Measurements from ENCODE around the gene COL26A1.
"Not testable (repeated sequence)": the region's sequence is repeated elsewhere in the genome, so short reads cannot be mapped to it uniquely, and the experiment has no call there.

COL26A1 gene

DNA sequence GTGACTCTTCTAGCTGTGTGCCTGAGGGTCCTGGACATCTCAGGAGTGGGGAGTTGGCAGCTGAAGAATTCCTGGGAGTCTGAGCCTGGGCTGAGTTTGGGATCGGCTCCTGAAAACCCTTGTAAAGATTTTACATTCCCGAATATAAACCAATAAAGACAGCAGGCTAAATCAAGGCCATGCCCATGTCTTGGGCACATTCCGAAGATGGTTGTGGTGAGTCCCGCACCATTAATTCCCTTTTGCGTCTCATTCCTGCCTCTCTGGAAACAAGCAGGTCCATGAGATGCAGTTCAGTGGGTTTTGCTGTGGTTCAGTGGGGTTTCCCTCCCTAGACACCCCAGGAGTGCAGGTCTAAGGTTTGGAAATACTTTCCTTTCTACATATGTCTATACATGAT is 90.9 kb downstream of the COL26A1 start:
- no peak for DNase-seq

DNA sequence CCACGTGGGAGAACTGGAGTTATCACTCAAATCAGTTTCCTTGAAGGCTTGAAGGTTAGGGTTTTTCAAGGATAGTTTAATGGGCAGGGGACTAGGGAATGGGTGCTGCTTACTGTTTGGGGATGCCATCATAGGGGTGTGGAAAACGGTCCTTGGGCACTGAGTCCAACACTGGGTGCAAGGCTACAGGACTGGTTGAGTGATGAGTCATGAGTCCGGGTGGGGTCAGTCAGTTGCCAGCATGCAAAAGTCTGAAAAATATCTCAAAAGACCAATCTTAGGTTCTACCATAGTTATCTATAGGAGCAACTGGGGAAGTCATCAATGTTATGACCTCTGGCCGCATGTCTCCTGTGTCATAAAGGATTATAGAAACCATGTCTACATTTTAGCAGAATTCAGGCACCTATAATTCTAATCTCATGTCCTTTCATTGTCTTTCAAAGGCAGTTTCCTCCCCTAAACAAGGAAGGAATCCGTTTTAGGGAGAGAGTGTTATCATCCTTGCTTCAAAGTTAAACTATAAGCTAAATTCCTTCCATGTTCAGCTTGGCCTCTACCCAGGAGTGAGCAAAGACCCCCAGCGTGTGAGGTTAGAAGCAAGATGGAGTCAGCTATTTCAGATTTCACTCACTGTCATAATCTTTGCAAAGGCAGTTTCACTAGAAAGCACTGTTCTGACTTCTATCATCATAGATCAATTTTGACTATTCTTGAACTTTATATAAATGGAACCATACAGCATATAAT is 94.5 kb downstream of the COL26A1 start:
- DNase-seq: no peak

DNA sequence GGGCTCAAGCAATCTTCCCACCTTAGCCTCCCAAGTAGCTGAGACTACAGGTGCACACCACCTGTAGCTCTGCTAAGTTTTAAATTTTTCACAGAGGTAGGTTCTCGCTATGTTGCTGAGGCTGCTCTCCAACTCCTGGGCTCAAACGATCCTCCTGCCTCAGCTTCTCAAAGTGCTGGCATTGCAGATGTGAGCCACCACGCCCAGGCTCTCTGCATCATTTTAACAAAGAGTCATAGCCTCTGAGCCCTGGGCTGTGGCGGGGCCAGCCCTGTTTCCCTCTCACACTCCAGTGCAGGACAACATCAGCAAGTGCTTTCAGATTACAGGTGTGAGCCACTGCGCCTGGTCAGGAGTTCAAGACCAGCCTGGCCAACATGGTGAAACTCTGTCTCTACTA is 102.5 kb downstream of the COL26A1 start:
- no peak for DNase-seq

DNA sequence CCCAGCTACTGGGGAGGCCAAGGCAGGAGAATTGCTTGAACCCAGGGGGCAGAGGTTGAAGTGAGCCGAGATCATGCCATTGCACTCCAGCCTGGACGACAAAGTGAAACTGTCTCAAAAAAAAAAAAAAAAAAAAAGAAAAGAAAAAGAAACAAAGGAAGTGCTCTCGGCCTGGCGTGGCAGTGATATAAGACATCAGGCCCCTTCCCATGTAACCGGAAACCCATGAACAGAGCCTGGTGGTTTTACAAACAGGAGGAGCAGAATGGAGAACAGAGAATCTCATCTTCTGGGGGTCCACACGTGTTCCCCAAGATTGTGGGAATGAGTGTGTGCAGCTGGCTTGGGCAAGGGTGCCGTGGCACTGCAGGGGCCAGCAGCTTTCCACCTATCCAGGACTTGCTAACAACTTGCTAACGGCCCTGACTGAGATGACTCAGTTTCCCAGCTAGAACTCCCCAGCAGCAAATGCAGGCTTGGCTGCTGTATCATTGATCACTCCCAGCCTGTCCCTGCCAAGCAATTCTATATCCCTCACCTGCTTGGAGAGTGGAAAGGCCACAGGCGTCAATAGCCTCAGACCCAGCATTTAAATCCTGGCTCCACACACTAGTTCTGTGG is 103.0 kb downstream of the COL26A1 start:
- no peak for DNase-seq

DNA sequence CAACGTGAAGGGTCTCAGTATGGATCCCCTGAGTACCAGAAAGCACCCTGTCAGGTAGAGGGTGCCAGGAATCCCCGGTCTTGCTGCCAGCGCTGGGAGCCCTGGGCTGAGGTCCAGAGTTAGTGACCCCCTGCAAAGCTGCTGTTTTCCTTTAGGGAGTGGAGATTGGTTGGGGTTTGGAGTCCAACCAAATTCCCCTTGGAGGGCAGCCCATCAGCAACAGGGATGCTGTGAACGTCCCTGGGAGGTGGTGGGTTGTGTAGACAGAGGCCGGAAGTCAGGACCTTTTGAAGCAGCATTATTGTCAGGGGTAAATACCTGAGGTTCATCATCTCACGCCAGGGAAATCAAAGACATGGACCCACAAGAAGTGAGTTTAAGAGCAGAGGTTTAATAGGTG is 104.2 kb downstream of the COL26A1 start:
- DNase-seq: no peak

DNA sequence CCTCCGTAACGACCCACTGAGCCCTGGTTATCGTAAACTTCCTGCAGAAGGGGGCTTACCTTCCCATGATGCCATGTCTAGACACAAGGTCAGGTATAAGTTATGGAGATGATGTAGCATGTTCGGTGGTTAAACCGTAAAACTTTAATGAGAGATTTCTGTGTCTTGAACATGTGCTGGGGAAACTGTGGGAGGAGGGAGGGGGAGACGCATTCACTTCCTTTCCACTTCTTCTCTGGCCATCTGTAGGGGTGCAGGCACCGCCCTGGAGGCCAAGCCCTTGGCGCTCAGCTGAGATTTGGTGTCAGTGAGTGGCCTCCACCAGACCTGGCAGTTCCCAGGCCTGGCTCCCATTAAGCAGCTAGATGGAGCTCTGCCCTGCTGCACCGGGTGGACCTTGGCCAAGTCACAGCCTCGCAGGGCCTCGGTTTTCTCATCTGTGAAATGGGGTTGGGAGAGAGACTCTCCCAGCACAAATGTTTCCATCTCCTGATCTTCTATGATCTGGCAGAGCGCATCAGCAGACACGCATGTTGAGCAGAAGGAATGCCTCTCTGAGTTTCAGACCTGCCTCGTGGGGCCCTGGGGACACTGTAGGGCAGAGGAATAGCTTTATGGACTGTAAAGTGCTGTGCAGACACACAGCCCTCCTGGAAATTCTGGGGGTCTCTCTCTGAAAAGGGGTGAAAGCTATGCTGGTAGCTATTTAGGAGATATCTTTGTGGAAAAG is 106.0 kb downstream of the COL26A1 start:
- DNase-seq: no peak

DNA sequence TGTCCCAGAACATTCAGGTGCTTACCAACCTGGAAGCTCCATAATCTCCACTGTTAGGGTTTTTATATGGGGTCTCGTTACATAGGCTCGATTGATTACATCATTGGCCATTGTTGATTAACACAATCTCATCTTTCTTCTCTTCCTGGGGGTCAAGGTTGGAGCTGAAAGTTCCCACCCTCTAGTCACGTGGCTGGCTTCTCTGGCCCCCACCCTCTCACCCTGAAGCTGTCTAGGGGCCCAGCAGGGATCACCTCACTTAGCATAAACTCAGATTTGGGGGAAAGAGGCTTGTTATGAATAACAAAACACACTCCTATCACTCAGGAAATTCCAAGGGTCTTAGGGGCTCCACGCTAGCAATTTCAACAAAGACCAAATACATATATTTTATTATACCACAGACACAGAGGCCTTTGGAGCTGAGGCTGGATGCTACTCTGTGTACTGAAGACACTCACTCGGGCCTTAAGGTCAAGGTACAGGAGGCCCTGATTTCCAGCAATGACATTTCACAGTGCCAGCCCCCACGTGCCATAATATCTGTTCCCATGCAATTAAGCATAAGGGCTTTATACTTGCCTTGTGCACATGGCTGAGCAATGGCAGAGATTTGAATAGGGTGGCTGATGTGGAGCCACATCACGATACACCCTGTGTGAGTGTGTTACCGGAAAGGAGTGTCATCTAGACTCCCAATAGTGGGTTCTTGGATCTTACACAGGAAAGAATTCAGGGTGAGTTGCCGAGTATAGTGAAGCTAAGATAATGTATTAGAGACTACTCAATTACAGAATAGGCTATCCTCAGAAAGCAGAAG is 108.2 kb downstream of the COL26A1 start:
- no peak for DNase-seq

DNA sequence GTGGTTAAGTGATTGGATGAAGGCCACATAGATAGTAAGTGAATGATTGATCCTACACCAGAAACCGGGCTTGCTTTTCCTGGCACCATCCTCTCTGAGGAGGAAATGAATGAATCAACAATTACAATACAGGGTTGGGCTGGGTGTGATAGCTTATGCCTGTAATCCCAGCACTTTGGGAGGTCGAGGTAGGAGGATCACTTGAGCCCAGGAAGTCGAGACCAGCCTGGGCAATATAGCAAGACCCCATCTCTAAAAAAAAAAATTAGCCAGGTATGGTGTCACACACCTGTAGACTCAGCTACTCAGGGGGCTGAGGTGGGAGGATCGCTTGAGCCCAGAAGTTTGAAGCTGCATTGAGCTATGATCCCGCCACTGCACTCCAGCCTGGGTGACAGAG is 111.5 kb downstream of the COL26A1 start:
- DNase-seq: no peak

DNA sequence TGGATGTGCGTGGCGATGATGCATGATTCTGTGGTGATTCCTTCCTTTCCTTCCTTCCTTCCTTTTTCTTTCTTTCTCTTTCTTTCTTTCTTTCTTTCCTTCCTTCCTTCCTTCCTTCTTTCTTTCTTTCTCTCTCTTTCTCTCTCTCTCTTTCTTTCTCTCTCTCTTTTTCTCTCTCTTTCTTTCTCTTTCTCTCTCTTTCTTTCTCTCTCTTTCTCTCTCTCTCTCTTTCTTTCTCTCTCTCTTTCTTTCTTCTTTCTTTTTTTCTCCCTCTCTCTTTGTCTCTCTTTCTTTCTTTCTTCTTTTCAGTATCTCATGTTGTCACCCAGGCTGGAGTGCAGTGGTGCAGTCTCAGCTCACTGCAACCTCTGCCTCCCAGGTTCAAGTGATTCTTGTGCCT is 113.0 kb downstream of the COL26A1 start:
- DNase-seq: not testable (repeated sequence)

DNA sequence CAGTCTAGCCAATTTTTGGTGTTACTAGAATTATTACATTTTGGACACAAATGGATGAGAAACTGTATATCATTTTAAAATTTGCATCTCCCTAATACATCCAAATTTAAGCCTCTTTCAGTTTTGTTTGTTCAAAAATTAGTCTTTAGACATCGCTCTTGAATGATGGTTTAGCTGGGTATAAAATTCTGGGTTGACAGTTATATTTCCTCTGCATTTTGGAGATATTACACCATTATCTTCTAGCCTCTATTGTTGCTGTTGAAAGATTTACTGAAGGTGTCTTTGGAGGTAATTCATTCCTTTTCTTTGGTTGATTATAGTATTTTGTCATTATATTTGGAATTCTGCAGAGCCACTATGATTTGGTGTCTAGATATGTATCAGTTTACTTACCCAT is 116.5 kb downstream of the COL26A1 start:
- DNase-seq: no peak

DNA sequence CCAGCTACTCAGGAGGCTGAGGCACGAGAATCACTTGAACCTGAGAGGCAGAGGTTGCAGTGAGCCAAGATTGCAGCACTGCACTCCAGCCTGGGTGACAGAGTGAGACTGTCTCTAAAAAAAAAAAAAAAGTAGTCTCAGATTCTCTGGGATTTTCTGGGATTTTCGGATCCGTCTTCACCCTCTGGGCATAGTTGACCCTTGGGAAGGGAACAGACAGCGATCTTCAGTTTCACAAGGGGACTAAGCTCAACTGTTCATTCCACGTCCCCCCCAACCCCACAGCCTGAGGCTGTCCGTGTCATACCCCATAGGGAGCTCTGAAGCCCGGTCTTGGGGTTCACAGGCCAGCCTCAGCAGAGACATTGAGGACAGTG is 123.4 kb downstream of the COL26A1 start:
- DNase-seq: not testable (repeated sequence)

DNA sequence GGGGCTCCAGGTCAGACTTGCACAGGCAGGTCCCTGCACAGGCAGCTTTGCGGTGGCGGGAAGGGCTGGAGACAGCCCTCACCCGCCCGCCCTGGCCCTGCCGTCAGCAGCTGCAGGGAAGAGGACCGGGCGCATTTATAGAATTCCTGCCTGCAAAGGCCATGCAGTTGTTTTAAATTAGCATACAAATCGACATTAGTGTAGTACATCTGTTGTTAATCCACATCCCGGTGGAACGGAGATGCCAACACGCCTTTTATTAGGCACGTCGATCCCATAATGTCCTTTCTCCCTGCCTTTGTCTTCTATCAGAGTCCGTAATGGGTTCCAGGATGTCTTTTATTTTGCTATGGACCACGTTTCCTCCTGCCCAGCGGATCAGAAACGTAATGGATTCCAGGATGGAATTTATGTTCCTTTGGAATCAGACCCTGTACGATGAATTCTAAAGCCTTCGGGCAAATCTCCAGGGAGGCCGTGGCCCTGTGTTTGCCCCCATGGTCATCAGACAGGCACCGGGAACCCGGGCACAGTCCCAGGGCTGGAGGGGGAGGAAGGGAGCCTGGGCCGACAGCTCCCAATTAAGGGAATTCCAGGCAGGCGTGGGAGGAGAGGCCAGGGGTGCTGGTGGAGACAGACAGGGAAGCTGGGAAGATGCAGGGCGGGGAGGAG is 123.9 kb downstream of the COL26A1 start:
- no peak for DNase-seq

DNA sequence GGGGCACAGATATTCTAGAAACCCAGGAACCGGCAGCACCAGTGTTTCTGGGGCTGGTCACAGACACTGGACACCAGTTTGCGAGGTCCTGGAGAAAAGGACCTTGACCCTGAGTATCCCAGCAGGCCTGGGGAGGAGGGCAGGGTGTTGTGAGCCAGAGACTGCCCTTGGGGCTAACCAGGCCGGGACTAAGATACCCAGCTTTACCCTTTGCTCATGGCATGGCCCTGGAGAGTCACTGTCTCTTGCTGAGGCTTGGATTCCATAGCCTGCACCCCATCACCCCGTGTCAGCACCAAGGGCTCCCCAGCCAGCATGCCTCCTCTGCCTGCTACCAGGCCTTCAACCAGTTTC is 124.4 kb downstream of the COL26A1 start:
- no peak for DNase-seq

DNA sequence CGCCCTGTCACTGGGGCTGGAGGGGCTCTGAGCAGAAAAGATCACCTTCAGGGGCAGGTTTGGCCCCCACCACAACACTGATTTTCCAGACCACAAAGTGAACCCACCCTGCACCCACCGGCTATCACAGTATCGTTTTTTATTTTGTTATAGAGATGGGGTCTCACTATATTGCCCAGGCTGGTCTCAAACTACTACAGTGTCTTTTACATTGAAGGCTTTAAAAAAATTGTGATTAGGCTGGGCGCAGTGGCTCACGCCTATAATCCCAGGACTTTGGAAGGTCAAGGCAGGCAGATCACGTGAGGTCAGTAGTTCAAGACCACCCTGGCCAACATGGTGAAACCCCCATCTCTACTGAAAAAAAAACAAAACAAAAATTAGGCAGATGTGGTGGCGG is 125.1 kb downstream of the COL26A1 start:
- DNase-seq: no peak

DNA sequence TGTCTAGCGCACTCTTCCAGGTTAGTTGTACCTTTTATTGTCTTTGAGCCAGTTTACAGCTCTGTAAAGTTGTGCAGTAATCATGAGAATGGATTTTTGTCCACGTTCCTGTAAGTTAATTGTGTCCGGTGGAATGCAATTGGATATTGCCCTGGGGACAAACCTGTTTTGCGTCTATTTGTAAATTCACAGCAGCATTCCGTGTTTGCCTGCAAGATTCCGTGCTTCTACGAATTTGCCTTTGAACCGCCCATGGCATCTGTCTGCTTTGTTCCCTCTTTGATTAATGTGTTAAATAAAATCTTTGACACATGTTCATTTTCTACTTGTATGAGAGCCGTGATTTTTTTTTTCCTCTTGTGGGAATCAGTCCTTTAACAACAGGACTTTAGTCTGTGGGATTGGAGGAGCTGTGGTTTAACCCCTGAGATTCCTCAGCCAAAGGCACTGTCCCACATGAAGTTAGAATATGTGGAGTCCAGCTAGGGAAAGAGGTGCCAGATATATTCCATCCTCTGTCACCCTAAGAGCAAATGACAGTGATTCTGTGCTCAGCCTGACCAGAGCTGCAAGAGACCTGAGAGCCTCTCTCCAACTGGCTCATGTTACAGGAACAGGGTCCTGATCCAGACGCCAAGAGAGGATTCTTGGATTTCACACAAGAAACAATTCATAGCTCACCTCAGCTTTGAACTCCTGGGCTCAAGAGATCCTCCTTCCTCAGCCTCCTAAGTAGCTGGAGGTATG is 126.3 kb downstream of the COL26A1 start:
- no peak for DNase-seq

DNA sequence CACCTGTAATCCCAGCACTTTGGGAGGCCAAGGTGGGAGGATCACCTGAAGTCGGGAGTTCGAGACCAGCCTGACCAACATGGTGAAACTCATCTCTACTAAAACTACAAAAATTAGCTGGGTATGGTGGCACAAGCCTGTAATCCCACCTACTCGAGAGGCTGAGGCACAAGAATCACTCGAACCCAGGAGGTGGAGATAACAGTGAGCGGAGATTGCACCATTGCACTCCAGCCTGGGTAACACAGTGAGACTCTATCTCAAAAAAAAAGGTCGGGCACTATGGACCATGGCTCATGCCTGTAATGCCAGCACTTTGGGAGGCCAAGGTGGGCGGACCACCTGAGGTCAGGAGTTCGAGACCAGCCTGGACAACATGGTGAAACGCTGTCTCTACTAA is 127.8 kb downstream of the COL26A1 start:
- not testable (repeated sequence) for DNase-seq

DNA sequence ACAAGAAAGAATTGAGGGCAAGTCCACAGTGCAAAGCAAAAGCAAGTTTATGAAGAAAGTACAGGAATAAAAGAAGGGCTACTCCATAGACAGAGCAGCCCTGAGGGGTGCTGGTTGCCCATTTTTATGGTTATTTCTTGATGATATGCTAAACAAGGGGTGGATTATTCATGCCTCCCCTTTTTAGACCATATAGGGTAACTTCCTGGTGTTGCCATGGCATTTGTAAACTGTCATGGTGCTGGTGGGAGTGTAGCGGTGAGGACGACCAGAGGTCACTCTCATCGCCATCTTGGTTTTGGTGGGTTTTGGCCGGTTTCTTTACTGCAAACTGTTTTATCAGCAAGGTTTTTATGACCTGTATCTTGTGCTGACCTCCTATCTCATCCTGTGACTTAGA is 128.8 kb downstream of the COL26A1 start:
- not testable (repeated sequence) for DNase-seq

DNA sequence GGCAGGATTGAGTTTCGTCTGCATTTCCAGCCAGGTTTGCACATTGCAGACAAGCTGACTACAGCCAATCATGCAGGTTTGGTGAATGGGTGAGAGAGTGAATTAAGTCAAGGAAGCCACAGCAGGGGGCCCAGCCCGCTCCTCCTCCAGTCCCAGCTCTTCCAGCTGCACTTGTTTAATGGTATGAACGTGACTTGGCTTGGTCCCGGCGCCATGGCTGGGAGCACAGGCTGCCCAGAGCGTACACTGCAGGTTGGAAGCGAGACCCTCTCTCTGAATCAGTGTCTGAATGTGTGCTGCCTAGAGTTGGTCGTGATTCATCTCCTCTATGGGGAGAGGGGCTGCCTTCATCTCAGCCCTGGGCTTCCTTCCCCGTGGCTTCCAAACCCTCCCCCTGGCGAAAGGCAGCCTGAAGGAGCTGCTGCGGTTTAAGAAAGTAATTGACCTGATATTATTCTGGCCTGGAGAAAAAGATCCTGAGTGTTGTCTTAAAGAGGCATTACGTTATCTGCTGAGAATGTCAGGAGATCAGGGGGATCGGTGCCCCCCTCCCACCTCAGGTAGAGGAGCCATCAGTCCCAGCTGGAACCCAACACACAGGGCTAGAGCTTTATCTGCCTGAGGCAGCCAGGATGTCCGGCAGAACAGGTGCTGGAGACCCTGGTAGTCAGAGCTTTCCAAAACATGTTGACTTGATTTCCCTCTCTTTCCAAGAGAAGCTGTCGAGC is 132.1 kb downstream of the COL26A1 start:
- DNase-seq: no peak

DNA sequence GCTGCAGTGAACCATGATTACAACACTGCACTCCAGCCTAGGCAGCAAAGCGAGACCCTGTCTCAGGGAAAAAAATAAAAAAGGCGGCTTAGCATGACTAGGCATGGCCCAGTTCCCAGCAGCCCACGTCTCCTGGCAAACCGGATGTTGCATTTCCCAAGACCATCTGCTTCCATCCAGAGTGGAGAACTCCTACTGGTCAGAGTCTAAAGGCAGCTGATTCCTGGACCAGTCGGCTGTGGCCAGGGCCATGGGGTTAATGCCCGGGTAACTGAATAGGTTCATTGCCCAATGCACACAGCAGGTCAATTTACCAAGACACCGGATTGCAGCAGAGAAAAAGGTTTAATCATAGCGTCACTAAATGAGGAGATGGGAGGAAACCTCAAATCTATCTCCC is 133.3 kb downstream of the COL26A1 start:
- no peak for DNase-seq

DNA sequence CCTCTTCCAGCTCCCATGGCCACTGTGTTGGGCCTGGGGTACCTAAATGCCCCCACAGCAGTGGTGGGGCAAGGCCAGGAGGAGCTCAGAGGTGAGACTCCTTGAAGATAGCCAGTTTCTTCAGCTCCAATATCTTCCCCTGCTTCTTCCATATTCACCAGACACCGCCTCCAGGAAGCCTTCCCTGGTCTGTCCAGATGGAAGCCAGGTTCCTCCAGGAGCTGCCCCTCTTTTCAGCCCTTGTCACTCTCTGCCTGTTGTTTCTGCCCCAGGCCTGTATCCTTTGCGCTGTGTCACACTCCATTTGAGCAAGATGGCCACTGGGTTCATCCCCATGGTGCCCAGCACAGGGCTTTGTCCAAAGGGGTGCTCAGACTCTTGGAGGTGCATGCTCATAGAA is 138.7 kb downstream of the COL26A1 start:
- no peak for DNase-seq

DNA sequence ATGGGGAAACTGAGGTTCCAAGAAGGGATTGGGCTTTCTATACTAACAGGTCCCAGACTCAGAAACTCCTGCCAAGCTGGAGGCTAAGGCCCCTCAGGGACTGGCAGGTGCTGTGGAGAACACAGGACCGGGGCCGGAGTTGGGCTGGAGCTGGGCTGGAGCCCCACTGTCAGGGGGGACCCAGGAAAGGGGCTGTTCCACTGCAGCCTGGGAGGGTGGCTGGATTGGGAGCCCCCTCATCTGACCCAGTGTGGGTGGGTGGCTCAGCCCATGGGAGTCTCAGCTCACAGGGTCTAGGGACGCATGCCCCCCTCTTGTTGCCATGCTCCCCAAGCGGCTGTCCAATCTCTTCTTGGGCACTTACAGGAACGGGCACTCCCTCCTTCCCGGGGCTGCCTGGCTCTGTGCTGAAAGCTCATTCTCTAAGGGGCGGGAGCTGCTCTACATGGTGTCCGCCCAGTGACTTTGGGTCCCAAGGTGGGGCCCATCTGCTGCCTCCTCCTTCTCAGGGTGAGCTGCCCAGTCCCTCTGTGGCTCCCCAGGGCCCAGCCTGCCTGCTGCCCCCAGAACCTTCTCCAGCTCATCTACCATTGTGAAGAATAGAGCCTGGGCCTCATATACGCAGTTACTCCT is 139.9 kb downstream of the COL26A1 start:
- DNase-seq: no peak
